ENCODE data around the gene CACNA1B.

CACNA1B gene

GRCh38 chr9:138060365-138060764, 182.8 kb downstream of the CACNA1B start:
- DNase-seq = no peak

GRCh38 chr9:138060881-138061280, 183.3 kb downstream of the CACNA1B start:
- no peak for DNase-seq

- no peak for DNase-seq
These were observed 184.0 kb downstream of the CACNA1B start for GRCh38 chr9:138061631-138062030.

- no peak for DNase-seq
These were observed 184.6 kb downstream of the CACNA1B start for GRCh38 chr9:138062196-138062595.

GRCh38 chr9:138063033-138063432, 185.5 kb downstream of the CACNA1B start:
- no peak for DNase-seq

- no peak for DNase-seq
These were observed 186.2 kb downstream of the CACNA1B start for GRCh38 chr9:138063785-138064184.

- DNase-seq = no peak
These were observed 187.0 kb downstream of the CACNA1B start for GRCh38 chr9:138064547-138064946.

GRCh38 chr9:138065287-138065686, 187.7 kb downstream of the CACNA1B start:
- no peak for DNase-seq

GRCh38 chr9:138066049-138066448, 188.5 kb downstream of the CACNA1B start:
- no peak for DNase-seq

- DNase-seq = no peak
These were observed 190.2 kb downstream of the CACNA1B start for GRCh38 chr9:138067613-138068367.

GRCh38 chr9:138068601-138069035, 191.0 kb downstream of the CACNA1B start:
- no peak for DNase-seq

GRCh38 chr9:138069731-138070456, 192.3 kb downstream of the CACNA1B start:
- no peak for DNase-seq

GRCh38 chr9:138070815-138071214, 193.2 kb downstream of the CACNA1B start:
- DNase-seq = no peak

- no peak for DNase-seq
These were observed 193.7 kb downstream of the CACNA1B start for GRCh38 chr9:138071292-138071691.

- no peak for DNase-seq
These were observed 194.1 kb downstream of the CACNA1B start for GRCh38 chr9:138071731-138072130.

GRCh38 chr9:138072161-138072842, 194.7 kb downstream of the CACNA1B start:
- no peak for DNase-seq

- no peak for DNase-seq
These were observed 195.3 kb downstream of the CACNA1B start for GRCh38 chr9:138072897-138073296.

GRCh38 chr9:138073408-138073807, 195.8 kb downstream of the CACNA1B start:
- DNase-seq = no peak

GRCh38 chr9:138073808-138074207, 196.2 kb downstream of the CACNA1B start:
- no peak for DNase-seq

- no peak for DNase-seq
These were observed 196.9 kb downstream of the CACNA1B start for GRCh38 chr9:138074516-138074915.

GRCh38 chr9:138075496-138075895, 197.9 kb downstream of the CACNA1B start:
- DNase-seq = no peak

- no peak for DNase-seq
These were observed 198.5 kb downstream of the CACNA1B start for GRCh38 chr9:138075961-138076649.

- DNase-seq = no peak
These were observed 199.0 kb downstream of the CACNA1B start for GRCh38 chr9:138076650-138077009.
